DMS153 treated with DMSO at 0.1 percent for 48 hours (cell line): ENCODE results near the gene TGFBR3.
"Not testable (repeated sequence)": the region's sequence is repeated elsewhere in the genome, so short reads cannot be mapped to it uniquely, and the experiment has no call there.

Experiments used
- DNase-seq: peaks from one replicate; lab custom pipeline; 2025; ENCODE audit not compliant: unreplicated experiment; lab: John Stamatoyannopoulos, UW

TGFBR3 gene

GRCh38 chr1:91884459-91885212 lies 1.3 kb downstream of the TGFBR3 start:
- peak; percentile 47 for DNase-seq

- DNase-seq: no peak
Observed at GRCh38 chr1:91883470-91883869, 2.5 kb downstream of the TGFBR3 start.

- DNase-seq: no peak
Observed at GRCh38 chr1:91881280-91881679, 4.7 kb downstream of the TGFBR3 start.

- DNase-seq: no peak
Observed at GRCh38 chr1:91879733-91880132, 6.2 kb downstream of the TGFBR3 start.

DNA sequence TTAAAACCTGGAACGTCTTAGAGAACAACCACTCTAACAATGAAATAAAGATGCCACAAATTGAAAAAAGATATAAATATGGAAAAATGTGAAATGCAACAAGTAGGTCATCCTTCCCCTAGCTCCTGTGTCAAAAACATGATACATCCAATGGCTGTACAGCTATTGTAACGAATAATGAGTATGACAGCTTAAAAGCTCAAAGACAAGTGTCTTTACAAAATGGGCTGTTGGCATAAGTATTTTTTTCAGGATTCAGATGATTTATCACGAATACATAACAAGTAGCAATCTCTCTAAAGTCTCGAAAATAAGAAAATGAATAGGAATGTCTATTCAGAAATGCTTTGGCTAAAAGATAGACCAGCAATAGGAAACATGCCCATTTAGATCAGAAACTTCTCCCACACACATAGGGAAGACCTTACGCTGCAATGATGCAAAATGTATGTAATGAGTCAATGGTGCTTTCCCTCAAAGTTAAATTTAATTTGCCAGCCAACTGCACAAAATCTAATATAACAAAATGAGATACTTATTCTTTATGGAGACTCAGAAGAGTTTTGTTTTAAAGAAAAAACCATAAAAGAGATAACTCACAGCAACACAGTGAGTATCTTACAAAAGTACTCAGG lies 8.3 kb downstream of the TGFBR3 start:
- no peak for DNase-seq

DNA sequence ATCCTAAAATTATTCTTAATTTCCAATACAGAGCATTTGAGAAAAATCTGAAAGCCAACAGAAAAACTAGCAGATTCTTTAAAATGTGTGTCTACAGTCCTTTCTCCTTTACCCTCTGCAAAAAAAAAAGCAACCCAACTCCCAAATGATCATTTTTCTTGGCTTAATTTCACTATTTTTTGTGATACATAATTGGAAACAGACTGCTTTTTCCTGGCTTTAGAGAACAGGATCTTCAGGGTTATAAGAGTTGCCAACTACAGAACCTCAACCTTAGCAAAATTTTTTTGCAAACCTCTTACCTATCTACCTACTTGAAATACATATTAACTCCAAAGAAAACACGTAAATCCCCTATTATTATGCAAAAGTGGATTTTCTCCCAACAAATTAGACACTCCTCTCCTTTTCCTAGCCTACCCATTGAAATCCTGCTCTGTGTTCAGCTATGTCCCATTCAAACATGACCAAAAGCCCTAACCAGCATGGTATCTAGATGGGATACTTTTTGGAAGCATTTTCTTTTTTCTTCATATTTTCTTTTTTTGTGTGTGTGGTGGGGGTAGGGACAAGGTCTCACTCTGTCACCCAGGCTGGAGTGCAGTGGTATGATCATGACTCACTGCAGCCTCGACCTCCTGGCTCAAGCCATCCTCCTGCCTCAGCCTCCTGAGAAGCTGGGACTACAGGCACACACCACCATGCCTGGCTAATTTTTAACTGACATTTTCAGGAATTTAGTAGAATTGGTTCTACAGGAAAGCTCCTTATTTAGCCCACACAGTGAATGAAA lies 9.0 kb downstream of the TGFBR3 start:
- no peak for DNase-seq

GRCh38 chr1:91876040-91876470 lies 9.9 kb downstream of the TGFBR3 start:
- DNase-seq: no peak

- no peak for DNase-seq
Observed at GRCh38 chr1:91874167-91874566, 11.8 kb downstream of the TGFBR3 start.

DNA sequence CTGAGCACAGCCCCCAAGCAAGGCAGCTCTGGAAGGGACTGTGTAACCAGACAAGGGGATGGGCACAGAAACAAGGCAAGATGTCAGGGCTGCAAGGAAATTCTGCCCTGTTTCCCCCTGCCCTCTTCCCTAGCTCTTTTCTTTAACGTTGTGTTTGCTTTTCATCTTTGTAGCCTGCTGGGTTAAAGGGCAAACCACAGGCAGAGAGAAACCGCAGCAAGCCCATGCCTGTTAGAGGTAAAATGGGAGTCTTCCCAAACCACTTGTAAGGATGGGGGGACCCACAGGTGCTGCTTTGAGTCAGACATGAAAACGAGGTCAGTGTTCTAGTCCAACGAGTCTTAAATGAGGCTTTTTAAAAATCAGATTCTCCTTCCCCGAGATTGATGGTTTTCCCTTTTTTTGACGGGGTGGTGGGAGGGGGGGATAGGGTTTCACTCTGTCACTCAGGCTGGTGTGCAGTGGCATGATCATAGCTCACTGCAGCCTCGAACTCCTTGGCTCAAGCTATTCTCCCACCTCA lies 13.3 kb downstream of the TGFBR3 start:
- no peak for DNase-seq

DNA sequence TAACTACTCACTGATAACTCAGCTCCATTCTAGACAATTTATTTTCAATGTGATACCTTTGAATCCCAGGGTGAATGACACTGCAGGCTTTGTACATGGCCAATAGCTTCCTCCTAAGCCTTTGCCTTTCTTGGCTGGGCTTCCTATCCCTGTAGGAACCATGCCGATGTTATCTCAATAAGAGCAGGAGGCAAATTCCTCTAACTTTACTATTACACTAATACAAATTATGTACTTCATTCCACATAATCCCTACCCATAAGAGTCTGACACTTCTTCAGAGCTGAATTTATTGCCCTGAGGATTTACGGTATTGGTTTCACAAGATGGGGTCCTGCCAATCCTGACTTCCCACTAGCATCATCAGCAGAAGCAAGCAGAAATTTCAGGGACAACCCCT lies 14.0 kb downstream of the TGFBR3 start:
- DNase-seq: no peak

GRCh38 chr1:91870322-91870721 lies 15.6 kb downstream of the TGFBR3 start:
- no peak for DNase-seq

DNA sequence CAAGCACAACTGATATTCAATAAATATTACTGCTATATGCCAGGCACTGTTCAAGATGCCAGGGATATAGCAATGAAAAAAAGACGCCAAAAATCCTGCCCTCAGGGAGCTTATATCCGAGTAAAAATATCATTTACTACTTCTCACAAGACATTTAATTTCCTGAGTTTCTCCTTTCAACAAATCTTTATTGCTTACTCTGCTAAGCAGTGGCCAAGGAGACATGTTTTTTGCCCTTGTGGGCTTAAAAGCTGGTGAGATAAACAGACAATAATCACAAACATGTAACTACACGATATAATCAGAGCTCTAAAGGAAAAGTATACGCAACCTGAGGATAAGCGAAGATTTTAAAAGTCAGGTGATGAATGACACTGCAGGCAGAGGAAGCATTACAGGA lies 19.5 kb downstream of the TGFBR3 start:
- no peak for DNase-seq

- DNase-seq: no peak
Observed at GRCh38 chr1:91864017-91864700, 21.8 kb downstream of the TGFBR3 start.

DNA sequence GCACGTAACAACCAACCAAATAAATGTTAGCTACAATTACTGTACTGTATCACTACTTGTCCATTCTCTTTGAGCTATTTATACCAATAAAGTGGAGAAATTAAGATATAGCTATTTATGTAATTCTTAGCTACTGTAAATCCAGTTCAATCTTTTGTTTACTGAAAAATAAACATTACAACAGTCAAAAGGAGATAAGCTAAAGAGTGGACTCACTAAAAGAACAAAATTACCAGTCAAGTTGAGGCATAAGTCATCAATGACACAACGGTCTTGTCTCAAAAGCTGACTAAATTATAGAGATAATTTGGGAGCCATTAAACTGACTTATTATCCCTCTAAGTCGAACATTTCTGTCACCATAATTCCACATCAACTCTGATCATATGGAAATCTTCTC lies 22.5 kb downstream of the TGFBR3 start:
- no peak for DNase-seq

DNA sequence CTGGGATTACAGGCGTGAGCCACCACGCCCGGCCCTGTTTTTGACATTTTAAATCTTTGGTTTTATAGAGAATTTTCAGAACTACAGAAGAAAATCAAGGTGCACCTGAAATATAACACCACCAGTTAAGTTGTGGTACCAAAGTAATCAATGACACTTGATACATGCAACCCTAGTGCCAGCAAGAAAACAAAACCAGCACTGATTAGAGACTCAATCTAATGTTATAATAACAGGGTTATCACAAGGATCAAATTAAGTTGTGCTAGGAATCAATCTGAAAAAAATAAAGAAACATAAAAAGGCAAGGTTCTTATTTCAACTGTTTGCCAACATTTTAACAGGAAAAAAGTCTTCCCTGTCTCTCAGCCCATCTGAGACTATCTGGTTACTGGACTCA lies 23.8 kb downstream of the TGFBR3 start:
- no peak for DNase-seq

GRCh38 chr1:91857557-91858239 lies 28.3 kb downstream of the TGFBR3 start:
- no peak for DNase-seq

DNA sequence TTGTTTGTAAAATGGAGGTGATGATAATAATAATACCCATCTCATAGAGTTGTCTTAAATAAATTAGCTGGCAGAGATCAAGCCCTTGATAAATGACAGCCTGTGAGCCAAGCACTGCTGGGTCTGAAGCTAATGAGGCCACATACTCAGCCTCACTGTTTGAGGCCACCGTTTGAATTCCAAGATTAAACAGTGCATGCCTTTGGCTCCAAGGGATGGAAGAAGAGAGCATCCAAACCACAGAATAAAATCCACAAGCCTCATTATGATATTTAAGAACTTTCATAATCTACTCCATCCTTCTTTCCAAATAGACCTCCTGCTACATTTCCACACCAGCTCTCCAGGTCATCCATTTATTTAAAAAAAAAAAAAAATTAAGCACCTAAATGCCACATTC lies 29.0 kb downstream of the TGFBR3 start:
- no peak for DNase-seq

DNA sequence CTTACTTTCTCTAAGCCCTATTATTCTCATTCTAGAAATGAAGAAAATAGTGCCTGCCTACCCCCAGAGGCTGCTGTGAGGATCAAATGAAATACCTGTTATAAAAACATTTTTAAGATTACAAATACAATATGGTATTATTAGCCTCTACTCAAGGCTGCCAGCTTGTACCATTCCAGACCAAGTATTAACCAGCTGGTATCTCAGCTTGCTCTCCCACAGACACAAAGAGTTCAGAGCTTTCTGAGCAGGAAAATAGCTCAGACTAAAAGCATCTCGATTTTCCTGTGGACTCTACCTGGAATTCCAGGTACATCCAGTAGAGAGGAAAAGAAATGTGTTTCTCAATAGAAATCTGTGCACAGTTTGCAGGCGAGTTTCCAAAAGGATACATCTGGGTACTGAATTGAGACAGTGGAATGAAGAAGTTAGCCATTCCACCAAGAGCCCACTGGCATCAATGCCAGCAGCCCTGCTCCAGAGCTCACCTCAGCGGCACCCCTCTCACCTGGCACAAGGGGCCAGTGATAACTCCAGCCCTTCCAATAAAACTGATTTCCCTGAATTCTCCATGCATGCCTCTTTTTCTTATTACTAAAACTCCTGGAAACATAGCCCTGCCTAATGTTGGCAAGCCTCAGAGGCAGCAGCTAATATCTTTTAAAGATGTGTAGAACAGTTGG lies 31.0 kb downstream of the TGFBR3 start:
- DNase-seq: no peak

- DNase-seq: no peak
Observed at GRCh38 chr1:91853397-91853796, 32.6 kb downstream of the TGFBR3 start.

DNA sequence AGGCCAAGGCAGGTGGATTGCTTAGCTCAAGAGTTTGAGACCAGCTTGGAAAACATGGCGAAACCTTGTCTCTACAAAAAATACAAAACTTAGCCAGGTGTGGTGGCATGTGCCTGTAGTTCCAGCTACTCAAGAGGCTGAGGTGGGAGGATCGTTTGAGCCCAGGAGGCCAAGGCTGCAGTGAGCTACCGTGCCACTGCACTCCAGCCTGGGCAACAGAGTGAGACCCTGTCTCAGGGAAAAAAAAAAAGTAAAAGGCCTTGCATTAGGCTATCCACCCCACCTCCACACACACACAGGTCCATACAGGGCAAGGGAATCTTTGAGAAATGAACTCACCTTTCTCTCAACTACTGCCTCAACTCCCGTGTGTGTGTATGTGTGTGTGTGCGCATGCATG lies 33.9 kb downstream of the TGFBR3 start:
- not testable (repeated sequence) for DNase-seq
